ENCODE data around the gene HOXB2. TPM values are rescaled to one million over a fixed set of nuclear protein-coding genes. Genes with fewer than 3 reads are reported as not detected.

The HOXB2 gene
- total RNA-seq, 1 donor from 2014 or later, result 2.9 TPM

GRCh38 chr17:48532261-48532660, 12.6 kb downstream of the HOXB2 start:
- no peaks in the 10 kb centered on the region for H3K4me1 Mint-ChIP-seq
- H3K27me3 Mint-ChIP-seq, result peaks cover 23% of the 10 kb centered on the region
- intact Hi-C loops (cut with micrococcal nuclease), result no loop called here
- no peak for TF ChIP-seq CTCF (IDR thresholded peaks at IDR 0.05)
- POLR2A ChIA-PET, result no interaction called here
- CTCF ChIA-PET, result no interaction called here
- H3K4me3 Mint-ChIP-seq, result no peak overlapping the region
- ATAC-seq (ENCODE audit: low read depth) (no peak), DNase-seq (no peak)
- no peak overlapping the region for H3K27ac Mint-ChIP-seq
- H3K9me3 Mint-ChIP-seq, result no peaks in the 10 kb centered on the region
- no peaks in the 10 kb centered on the region for H3K36me3 Mint-ChIP-seq (ENCODE audit: low read depth)

- Mint-ChIP-seq H3K27ac (no peak within 1 kb of the TSS), H3K27me3 (peaks cover 27% of the 10 kb centered on the region), H3K4me1 (no peaks in the 10 kb centered on the region), H3K36me3 (ENCODE audit: low read depth) (no peaks in the 10 kb centered on the region), H3K9me3 (no peaks in the 10 kb centered on the region), H3K4me3 (no peak within 1 kb of the TSS)
- no peak for ATAC-seq (ENCODE audit: low read depth)
- no peak for TF ChIP-seq CTCF (IDR thresholded peaks at IDR 0.05)
- CTCF ChIA-PET, result no interaction called here
- DNase-seq, result no peak
- POLR2A ChIA-PET, result no interaction called here
- intact Hi-C loops (cut with micrococcal nuclease), result no loop called here
These were observed 14.0 kb downstream of the HOXB2 start, which contains the start of gene HOXB1 for GRCh38 chr17:48530887-48531272. Gene HOXB1 (minus strand): TSS chr17:48531011. CDS start chr17:48530904, 107 bp downstream.

- no peak for ATAC-seq (ENCODE audit: low read depth)
- no peaks in the 10 kb centered on the region for H3K36me3 Mint-ChIP-seq (ENCODE audit: low read depth)
- CTCF ChIA-PET, result interaction anchor here (0.6 kb wide), 1 partner anchor 401 kb away, joined by 3 read pairs; no protein-coding TSS in a partner anchor
- no peak for DNase-seq
- TF ChIP-seq CTCF (IDR thresholded peaks at IDR 0.05), result no peak
- no peaks in the 10 kb centered on the region for H3K4me1 Mint-ChIP-seq
- H3K27ac Mint-ChIP-seq, result no peak overlapping the region
- peaks cover 32% of the 10 kb centered on the region for H3K27me3 Mint-ChIP-seq
- intact Hi-C loops (cut with micrococcal nuclease), result no loop called here
- H3K9me3 Mint-ChIP-seq, result no peaks in the 10 kb centered on the region
- H3K4me3 Mint-ChIP-seq, result no peak overlapping the region
- POLR2A ChIA-PET, result no interaction called here
These were observed 14.6 kb downstream of the HOXB2 start for GRCh38 chr17:48530208-48530886.

- no peaks in the 10 kb centered on the region for H3K9me3 Mint-ChIP-seq
- no peak overlapping the region for H3K4me3 Mint-ChIP-seq
- ChIA-PET POLR2A (interaction anchor here (0.6 kb wide), 1 partner anchor 192 kb away, joined by 8 read pairs; no protein-coding TSS in a partner anchor), CTCF (interaction anchor here (0.6 kb wide), 1 partner anchor 400 kb away, joined by 3 read pairs; no protein-coding TSS in a partner anchor)
- H3K4me1 Mint-ChIP-seq, result no peaks in the 10 kb centered on the region
- no peak for DNase-seq
- no peak for ATAC-seq (ENCODE audit: low read depth)
- H3K27me3 Mint-ChIP-seq, result peaks cover 37% of the 10 kb centered on the region
- no peaks in the 10 kb centered on the region for H3K36me3 Mint-ChIP-seq (ENCODE audit: low read depth)
- no peak for TF ChIP-seq CTCF (IDR thresholded peaks at IDR 0.05)
- no peak overlapping the region for H3K27ac Mint-ChIP-seq
- intact Hi-C loops (cut with micrococcal nuclease), result no loop called here
These were observed 15.3 kb downstream of the HOXB2 start for GRCh38 chr17:48529683-48530009.

- no peak overlapping the region for H3K4me3 Mint-ChIP-seq
These were observed 15.8 kb downstream of the HOXB2 start for GRCh38 chr17:48528936-48529682.

More at GRCh38 chr17:48528936-48529682, 15.8 kb downstream of the HOXB2 start:
- DNase-seq (no peak), ATAC-seq (ENCODE audit: low read depth) (no peak)
- Mint-ChIP-seq H3K4me1 (no peaks in the 10 kb centered on the region), H3K36me3 (ENCODE audit: low read depth) (no peaks in the 10 kb centered on the region), H3K9me3 (no peaks in the 10 kb centered on the region), H3K27me3 (peaks cover 40% of the 10 kb centered on the region), H3K27ac (no peak overlapping the region)
- intact Hi-C loops (cut with micrococcal nuclease), result no loop called here
- ChIA-PET CTCF (no interaction called here), POLR2A (interaction anchor here (0.6 kb wide), 1 partner anchor 192 kb away, joined by 8 read pairs; no protein-coding TSS in a partner anchor)
- TF ChIP-seq CTCF (IDR thresholded peaks at IDR 0.05), result no peak

Measured in activated B cell treated with CpG ODN at 0.5 μM for 24 hours (primary cell).